Caco-2 (cell line): ENCODE measurements around the gene HACD2. TPM values are rescaled to one million over a fixed set of nuclear protein-coding genes. Genes with fewer than 3 reads are reported as not detected.

ENCODE experiments used
- BruUV-seq: library from RNA; stranded (reverse); fragments of 400-500 nt; replicated peaks from 2 replicates; lab custom pipeline; 2021; lab: Mats Ljungman, UMichigan
- CTCF ChIA-PET: fragments of 300-600 bp; sonication (Branson Sonifier 250); formaldehyde crosslinking; loops from one replicate; lab custom pipeline; 2022; ENCODE audit warnings: antibody characterized with exemption; lab: Charles Lee
- POLR2A ChIA-PET: fragments of 300-600 bp; sonication (Branson Sonifier 250); formaldehyde crosslinking; loops from one replicate; lab custom pipeline; 2022; ENCODE audit warnings: antibody characterized with exemption; lab: Charles Lee
- DNase-seq, 2 experiments: peaks; one replicate each; pipeline versions ENCODE4 v3.0.0 to v3.0.0-alpha.2; 2020 to 2022
- H3K27me3 ChIP-seq: replicated peaks from 2 replicates; pipeline ENCODE4 v1.6.0; 2011; ENCODE audit warnings: low read length; ENCODE audit not compliant: control insufficient read depth, insufficient read depth
- H3K36me3 ChIP-seq: 2 replicates; pipeline ENCODE4 v1.5.1; 2011; ENCODE audit warnings: low read length; ENCODE audit not compliant: control insufficient read depth, insufficient read depth
- H3K4me1 ChIP-seq: fragments of 250-450 bp; sonication (Bioruptor Pico); 2 replicates; pipeline ENCODE4 v1.5.1; 2020; ENCODE audit warnings: mild to moderate bottlenecking
- H3K4me3 ChIP-seq: 2 replicates; pipeline ENCODE4 v1.5.1; 2011; ENCODE audit warnings: low read depth, mild to moderate bottlenecking, control low read depth, low read length
- H3K9me3 ChIP-seq: fragments of 250-450 bp; sonication (Bioruptor Pico); 2 replicates; pipeline ENCODE4 v1.5.1; 2020; ENCODE audit warnings: mild to moderate bottlenecking, moderate library complexity
- H3K27ac Mint-ChIP-seq: one replicate; pipeline ENCODE4 v1.8.0; 2022; ENCODE audit warnings: mixed read lengths; ENCODE audit not compliant: unreplicated experiment
- H3K27me3 Mint-ChIP-seq: one replicate; pipeline ENCODE4 v1.8.0; 2022; ENCODE audit warnings: mixed read lengths; ENCODE audit not compliant: insufficient read depth, unreplicated experiment
- H3K36me3 Mint-ChIP-seq: one replicate; pipeline ENCODE4 v1.8.0; 2022; ENCODE audit warnings: mild to moderate bottlenecking, mixed read lengths; ENCODE audit not compliant: insufficient read depth, unreplicated experiment
- H3K4me1 Mint-ChIP-seq: one replicate; pipeline ENCODE4 v1.8.0; 2022; ENCODE audit warnings: low read depth, mixed read lengths; ENCODE audit not compliant: unreplicated experiment
- H3K4me3 Mint-ChIP-seq: one replicate; pipeline ENCODE4 v1.8.0; 2022; ENCODE audit warnings: mild to moderate bottlenecking, moderate library complexity, mixed read lengths; ENCODE audit not compliant: unreplicated experiment
- H3K9me3 Mint-ChIP-seq: one replicate; pipeline ENCODE4 v1.8.0; 2022; ENCODE audit warnings: mixed read lengths; ENCODE audit not compliant: unreplicated experiment
- intact Hi-C: fragments of 100-400 bp; cut with micrococcal nuclease; formaldehyde crosslinking; loops from one replicate; pipeline ENCODE4 v1.10.0; 2022; ENCODE audit not compliant: unreplicated experiment
- total RNA-seq: library from RNA; stranded (reverse); gene quantifications from 2 replicates; pipeline ENCODE4 v1.2.3, GENCODE V29; 2022
- TF ChIP-seq, protein P1 (sequence below), 2 experiments: fragments of 200-600 bp in 1 of 2; IDR thresholded peaks; 1 replicate in 1 of 2; 2 replicates in 1 of 2; pipeline versions ENCODE4 v1.5.1 to v1.8.0; 2011 to 2022; ENCODE audit warnings: antibody characterized with exemption in 1 of 2, control low read depth in 1 of 2, inconsistent platforms in 1 of 2, low read depth in 1 of 2, low read length in 1 of 2, mild to moderate bottlenecking in 1 of 2, moderate library complexity in 1 of 2; ENCODE audit not compliant: insufficient read depth in 1 of 2, severe bottlenecking in 1 of 2, unreplicated experiment in 1 of 2

Gene HACD2
- total RNA-seq, 1 experiment from 2014 or later, result 92.5 TPM

DNA sequence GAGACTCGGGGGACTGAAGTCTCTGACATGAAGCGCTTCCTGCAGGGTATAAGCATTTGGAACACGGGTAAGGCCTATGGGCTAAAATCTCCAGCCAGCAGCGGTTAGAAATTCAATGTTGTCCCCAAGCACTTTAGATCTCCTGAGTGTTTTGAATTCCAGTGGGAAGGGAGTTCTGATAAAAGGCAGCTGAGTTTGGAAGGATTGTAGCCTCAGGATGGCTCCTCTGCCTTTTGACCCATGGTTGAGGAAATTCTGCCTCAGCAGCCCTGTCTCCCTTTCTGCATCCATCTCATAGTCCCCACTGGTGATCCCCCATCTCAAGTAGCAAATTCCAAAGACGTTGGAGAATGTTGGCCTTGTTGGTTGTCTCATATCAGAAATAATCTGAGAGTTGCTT is 24.2 kb upstream of the HACD2 start:
- TF ChIP-seq, protein P1, sequence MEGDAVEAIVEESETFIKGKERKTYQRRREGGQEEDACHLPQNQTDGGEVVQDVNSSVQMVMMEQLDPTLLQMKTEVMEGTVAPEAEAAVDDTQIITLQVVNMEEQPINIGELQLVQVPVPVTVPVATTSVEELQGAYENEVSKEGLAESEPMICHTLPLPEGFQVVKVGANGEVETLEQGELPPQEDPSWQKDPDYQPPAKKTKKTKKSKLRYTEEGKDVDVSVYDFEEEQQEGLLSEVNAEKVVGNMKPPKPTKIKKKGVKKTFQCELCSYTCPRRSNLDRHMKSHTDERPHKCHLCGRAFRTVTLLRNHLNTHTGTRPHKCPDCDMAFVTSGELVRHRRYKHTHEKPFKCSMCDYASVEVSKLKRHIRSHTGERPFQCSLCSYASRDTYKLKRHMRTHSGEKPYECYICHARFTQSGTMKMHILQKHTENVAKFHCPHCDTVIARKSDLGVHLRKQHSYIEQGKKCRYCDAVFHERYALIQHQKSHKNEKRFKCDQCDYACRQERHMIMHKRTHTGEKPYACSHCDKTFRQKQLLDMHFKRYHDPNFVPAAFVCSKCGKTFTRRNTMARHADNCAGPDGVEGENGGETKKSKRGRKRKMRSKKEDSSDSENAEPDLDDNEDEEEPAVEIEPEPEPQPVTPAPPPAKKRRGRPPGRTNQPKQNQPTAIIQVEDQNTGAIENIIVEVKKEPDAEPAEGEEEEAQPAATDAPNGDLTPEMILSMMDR (IDR thresholded peaks at IDR 0.05; ENCODE audit: insufficient read depth in 1 of 2, low read depth in 1 of 2, low read length in 1 of 2, severe bottlenecking in 1 of 2, unreplicated experiment in 1 of 2), result no peak
- no peak overlapping the region for H3K4me3 ChIP-seq
- peaks cover 41% of the 10 kb centered on the region for H3K4me1 ChIP-seq
- H3K36me3 Mint-ChIP-seq, result peaks cover 6% of the 10 kb centered on the region
- H3K4me3 Mint-ChIP-seq, result no peak overlapping the region
- no peak for DNase-seq
- no peaks in the 10 kb centered on the region for H3K9me3 Mint-ChIP-seq
- peaks cover 1% of the 10 kb centered on the region for H3K36me3 ChIP-seq
- CTCF ChIA-PET, result no interaction called here
- no peaks in the 10 kb centered on the region for H3K9me3 ChIP-seq
- no peak overlapping the region for H3K27ac Mint-ChIP-seq
- peaks cover 22% of the 10 kb centered on the region for H3K4me1 Mint-ChIP-seq
- no peaks in the 10 kb centered on the region for H3K27me3 ChIP-seq
- H3K27me3 Mint-ChIP-seq, result no peaks in the 10 kb centered on the region
- POLR2A ChIA-PET, result no interaction called here
- no TSS peak for BruUV-seq
- intact Hi-C loops, result no loop called here

DNA sequence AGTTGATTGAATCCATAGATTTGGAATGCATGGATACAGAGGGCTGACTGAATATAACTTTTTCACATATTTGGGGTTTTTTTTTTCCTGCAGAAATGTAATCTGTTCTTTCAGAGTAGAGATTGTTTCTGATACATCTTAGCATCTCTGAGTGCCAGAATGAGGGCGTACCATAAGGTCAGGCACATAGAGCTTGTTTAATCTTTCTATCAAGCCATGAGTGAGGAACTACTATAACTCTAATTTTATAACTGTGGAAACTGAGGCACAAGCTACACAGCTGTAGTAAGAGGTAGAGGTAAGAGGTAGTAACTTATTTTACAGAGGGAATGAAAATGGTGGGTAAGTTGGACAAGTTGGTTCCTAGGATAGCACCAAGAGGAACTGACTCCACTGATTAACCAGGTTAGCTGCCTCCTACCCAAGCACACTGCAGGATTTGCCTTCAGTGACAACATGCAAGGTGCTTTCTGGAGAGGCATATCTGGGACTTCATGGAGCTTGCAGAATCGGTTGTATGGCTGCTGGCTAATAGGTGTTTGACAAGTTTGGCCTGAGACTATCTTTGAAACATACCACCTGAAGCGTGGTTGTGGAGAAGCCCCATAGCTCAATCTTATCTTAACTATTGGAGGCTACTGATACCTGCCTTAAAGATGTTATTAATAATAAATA is 23.5 kb upstream of the HACD2 start:
- Mint-ChIP-seq H3K36me3 (peaks cover 6% of the 10 kb centered on the region), H3K27ac (no peak overlapping the region), H3K4me3 (no peak overlapping the region), H3K9me3 (no peaks in the 10 kb centered on the region), H3K27me3 (no peaks in the 10 kb centered on the region), H3K4me1 (peaks cover 22% of the 10 kb centered on the region)
- BruUV-seq, result no TSS peak
- intact Hi-C loops, result no loop called here
- no peaks in the 10 kb centered on the region for H3K9me3 ChIP-seq
- ChIA-PET CTCF (interaction anchor here (0.7 kb wide), 1 partner anchor 273 kb away, joined by 4 read pairs; no protein-coding TSS in a partner anchor), POLR2A (no interaction called here)
- no peak overlapping the region for H3K4me3 ChIP-seq
- H3K27me3 ChIP-seq, result no peaks in the 10 kb centered on the region
- TF ChIP-seq, protein P1 (IDR thresholded peaks at IDR 0.05; ENCODE audit: insufficient read depth in 1 of 2, low read depth in 1 of 2, low read length in 1 of 2, severe bottlenecking in 1 of 2, unreplicated experiment in 1 of 2), result no peak
- H3K4me1 ChIP-seq, result peaks cover 45% of the 10 kb centered on the region
- peaks cover under 1% of the 10 kb centered on the region for H3K36me3 ChIP-seq
- no peak for DNase-seq

DNA sequence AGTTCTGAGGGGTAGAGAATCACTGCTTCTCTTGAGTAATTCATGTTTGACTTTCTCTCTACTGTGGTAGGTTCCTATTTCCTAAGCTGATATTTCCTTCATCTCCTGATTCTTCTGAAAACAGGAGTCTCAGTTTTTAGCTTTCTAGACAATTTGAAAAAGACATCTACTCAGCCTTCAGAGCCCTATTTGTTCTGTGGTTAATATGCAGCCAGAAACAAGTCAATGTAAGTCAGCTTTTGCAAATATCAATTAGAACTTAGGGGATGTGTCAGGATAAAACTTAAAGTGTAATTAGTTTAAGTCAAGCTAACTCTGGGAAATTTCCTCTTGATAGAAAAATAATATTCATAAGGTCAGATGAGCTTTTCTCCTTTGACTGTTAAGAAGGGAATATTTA is 21.7 kb upstream of the HACD2 start:
- BruUV-seq, result TSS peak; percentile 84
- Mint-ChIP-seq H3K4me3 (peak overlapping the region; percentile 55), H3K36me3 (peaks cover 6% of the 10 kb centered on the region), H3K27ac (peak overlapping the region; percentile 85), H3K4me1 (peaks cover 22% of the 10 kb centered on the region), H3K9me3 (no peaks in the 10 kb centered on the region), H3K27me3 (no peaks in the 10 kb centered on the region)
- Histone ChIP-seq H3K4me3 (no peak overlapping the region), H3K36me3 (no peaks in the 10 kb centered on the region; the same call in 1 of the 2 replicates), H3K9me3 (no peaks in the 10 kb centered on the region), H3K4me1 (peaks cover 64% of the 10 kb centered on the region), H3K27me3 (no peaks in the 10 kb centered on the region)
- TF ChIP-seq, protein P1 (IDR thresholded peaks at IDR 0.05; ENCODE audit: insufficient read depth in 1 of 2, low read depth in 1 of 2, low read length in 1 of 2, severe bottlenecking in 1 of 2, unreplicated experiment in 1 of 2), result no peak
- intact Hi-C loops, result loop anchor here (1.0 kb wide), 1 partner anchor 21 kb away; the partner anchor contains the start of gene HACD2
- DNase-seq, result no peak
- CTCF ChIA-PET, result interaction anchor here (0.5 to 1.0 kb wide), 5 partner anchors 20 to 117 kb away, joined by 3 to 5 read pairs (median 3); no protein-coding TSS in a partner anchor
- POLR2A ChIA-PET, result interaction anchor here (0.5 to 1.9 kb wide), 5 partner anchors 20 to 426 kb away, joined by 3 to 22 read pairs (median 3); partner anchors contain the start of gene KALRN
